GM18867 (cell line): ENCODE data around the gene PSMB7.

Source experiments
- ATAC-seq: cut with Tn5 transposase; IDR thresholded peaks from one replicate; pipeline ENCODE4 v1.9.1; 2021; ENCODE audit warnings: mild to moderate bottlenecking, moderate library complexity; ENCODE audit not compliant: unreplicated experiment

PSMB7 gene

GRCh38 chr9:124329206-124329792 is 85.9 kb downstream of the PSMB7 start:
- ATAC-seq, result no peak

- no peak for ATAC-seq
Measured at GRCh38 chr9:124328285-124328684, 87.0 kb downstream of the PSMB7 start.

- no peak for ATAC-seq
Measured at GRCh38 chr9:124327491-124327890, 87.8 kb downstream of the PSMB7 start.

DNA sequence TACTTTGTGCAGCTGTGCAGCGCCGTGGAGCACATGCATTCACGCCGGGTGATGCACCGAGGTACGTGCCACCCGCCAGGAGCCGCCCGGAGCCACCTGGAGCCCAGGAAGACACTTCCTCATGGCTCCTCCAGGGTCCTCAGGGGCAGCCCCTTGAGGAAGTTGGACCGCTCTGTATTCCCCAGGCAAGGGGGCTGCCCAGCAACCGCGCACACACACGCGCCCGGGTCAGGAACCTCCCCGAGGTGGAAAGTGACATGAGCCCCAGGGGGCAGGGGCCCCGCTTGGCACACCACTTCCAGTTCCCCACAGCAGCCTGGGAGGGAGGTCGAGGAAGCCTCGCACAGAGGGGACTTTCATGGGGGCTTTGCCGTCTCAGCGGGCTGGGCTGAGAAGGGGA is 88.9 kb downstream of the PSMB7 start:
- ATAC-seq, result no peak

DNA sequence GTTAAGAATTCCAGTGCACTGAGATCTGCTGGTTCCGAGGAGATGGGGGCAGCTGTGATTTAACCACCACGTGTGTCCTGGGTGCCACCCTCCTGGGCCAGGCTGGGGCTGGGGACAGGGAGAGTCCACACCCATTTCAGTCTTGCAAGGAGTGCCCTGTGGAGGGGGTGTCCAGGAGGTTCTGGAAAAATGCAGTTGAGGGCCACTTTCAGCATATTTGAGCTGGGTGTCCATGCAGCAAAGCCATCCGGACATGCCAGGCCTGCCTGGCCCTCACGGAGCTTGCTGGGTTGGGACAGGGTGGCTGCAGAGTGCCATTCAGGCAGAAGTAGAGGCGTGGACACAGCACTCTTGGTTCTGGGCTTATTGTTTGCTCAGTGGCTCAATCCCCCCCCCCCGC is 89.4 kb downstream of the PSMB7 start:
- no peak for ATAC-seq

- no peak for ATAC-seq
Measured at GRCh38 chr9:124323904-124324303, 91.3 kb downstream of the PSMB7 start.

DNA sequence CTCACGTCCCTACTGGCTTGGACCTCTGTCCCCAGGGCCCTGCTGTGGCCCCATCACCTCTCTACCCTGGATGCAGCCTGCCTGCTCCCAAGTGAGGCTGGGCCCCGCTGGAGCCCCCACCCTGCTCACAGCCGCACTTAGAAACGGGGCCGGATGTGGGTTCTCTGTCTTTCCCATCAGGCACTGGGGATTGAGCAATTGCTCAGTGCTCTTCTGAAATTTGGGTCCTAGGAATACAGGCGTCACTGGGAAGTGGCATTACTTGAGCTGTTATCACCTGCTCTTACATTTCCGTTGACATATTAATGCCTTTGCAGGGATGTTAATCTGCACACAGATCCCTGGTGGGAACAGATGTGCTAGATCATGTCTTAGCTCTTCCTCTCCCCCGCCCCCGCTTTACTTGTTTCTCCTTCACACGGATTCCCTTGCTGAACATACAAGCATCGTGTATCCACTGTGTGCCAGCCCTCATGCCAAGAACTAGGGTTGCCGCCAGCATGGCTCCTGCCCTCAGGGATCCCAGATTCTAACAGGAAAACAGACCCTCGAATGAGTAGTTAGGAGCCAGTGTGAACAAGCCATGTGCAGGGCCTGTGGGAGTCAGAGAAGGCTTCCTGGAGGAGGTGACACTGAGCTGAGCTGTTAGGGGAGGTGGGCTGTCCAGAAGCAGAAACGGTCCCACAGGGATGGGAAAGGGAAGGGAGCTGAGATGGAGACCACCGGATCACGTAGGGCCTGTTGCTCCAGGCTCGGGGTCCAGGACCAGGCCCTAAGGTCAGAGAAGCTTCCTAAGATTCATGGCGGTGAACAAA is 92.4 kb downstream of the PSMB7 start:
- no peak for ATAC-seq

DNA sequence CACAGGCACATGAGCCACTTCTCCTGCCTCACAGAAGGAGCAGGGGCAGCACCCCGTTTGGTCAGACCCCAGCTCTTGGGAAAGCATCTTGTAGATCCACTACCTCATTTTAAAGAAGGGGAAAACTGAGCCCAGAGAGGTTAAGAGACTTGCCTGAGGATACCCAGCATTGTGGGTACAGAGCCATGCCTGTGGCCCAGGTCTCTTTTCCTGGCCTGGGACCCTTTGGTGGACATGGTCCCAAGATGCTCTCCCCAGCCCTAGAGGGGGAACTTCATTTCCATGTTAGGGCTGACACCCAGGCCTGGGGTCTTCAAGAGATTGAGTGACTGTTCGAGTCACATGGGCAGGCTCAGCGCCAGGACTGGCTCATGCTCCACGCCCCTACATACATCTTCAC is 93.3 kb downstream of the PSMB7 start:
- no peak for ATAC-seq

DNA sequence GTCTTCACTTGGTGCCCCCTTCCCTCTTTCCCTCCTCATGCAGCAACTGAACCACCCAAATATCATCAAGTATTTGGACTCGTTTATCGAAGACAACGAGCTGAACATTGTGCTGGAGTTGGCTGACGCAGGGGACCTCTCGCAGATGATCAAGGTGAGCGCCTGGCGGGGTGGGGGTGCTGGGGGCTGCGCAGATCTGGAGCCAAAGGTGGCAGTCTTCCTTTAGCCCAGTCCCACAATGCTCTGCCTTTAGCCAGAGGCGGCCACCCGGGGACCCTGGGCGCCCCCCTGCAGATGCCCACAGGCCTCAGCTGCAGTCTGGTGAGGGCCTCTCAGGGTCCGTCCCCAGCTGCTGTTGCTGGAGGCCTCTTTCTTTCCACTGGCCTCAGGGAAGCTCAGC is 93.8 kb downstream of the PSMB7 start:
- ATAC-seq, result no peak

DNA sequence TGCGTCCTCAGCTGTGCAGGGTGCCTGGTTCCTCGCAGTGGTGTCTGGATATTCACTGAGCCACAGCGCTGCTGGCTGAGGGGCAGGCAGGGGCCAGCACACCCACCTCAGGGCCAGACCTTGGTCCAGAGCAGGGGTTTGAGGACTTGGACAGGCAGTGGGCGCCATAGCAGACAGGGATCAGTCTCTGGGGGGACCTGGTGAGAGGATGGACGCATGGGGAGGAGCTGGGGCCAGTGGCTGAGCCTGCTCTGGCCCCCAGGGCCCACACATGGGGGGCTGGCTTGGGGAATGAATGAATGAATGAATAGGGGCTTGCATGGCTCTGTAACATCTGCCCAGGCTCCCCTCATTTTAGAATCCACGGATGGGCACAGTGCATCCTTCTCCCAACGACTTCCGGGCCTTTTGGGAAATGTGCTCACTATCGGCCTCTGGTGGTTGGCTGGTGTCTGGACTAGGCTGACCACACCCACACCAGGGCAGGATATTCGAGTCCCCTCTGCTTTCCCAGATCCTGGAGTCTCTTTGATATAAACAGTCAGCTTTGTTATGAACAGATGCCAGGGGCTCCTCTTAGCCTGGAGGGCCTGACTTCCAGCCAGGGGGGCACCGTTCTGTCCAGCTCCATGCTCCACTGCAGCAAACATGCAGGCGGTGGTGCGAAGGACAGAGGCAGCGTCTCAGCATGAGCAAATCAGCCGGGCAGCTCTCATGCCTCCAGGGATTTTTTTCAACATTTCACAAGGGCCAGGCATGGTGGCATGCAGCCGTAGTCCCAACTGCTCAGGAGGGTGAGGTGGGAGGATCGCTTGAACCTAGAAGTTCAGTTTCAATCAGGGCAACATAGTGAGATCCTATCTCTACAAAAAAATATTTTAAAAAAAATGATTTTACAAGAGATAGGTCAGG is 94.9 kb downstream of the PSMB7 start:
- no peak for ATAC-seq

DNA sequence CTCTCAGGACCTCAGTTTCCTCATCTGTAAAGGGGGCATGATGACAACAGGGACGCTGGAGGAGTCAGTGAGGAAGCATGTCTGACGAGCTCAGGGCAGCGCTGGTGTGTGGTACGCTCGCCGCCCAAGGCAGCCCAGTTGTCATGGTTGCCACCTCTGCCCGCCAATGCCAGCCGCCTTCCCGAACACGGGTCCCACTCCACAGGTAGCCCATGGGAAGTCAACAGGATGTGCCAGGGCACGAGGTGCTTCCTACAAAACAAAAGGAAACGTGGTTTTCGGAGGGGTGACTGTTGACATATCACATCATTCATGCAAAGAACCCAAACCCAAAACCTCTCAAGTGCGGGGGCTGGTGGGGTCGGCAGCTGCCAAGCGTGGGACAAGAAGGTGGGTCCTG is 99.4 kb downstream of the PSMB7 start:
- ATAC-seq, result no peak

DNA sequence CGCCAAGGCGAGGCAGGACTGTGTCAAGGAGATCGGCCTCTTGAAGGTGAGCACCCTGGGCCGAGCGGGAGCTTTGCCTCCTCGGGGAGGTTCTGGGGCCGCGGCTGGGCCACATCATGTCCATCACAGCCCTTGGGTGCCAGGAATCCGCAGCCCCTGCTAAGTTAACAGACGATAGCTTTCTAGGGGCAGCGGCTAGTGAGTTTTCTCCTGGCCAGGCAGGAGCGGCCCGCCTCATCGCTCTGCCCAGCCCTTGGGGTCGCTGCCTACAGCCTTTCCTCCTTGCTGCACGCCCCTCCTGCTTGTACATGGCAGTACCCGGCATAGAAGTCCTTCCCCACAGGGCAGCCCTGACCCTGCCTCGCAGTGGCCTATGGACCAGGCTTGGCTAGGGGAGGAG is 101.3 kb downstream of the PSMB7 start:
- no peak for ATAC-seq

- ATAC-seq, result no peak
Measured at GRCh38 chr9:124312290-124313265, 102.7 kb downstream of the PSMB7 start.

DNA sequence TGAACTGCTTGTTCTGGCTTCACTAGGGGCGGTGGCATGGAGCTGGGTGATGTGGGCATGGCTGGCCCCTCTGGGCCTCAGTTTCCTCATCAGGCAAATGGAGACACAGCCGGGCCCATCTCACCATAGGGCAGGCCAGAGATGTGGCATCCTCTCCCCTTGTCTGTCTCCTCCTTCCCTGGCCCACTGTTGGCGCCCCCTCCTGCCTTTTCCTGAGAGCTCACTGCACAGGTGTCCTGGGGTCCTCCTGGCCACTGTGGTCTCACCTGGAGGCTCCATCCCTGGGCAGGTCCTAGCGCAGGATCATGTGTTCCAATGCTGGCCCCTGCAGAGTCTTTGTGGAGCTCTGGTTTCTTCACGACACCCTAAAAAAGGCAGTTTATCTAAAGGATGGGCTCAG is 104.0 kb downstream of the PSMB7 start:
- ATAC-seq, result no peak

- ATAC-seq, result no peak
Measured at GRCh38 chr9:124309667-124310084, 105.6 kb downstream of the PSMB7 start.

DNA sequence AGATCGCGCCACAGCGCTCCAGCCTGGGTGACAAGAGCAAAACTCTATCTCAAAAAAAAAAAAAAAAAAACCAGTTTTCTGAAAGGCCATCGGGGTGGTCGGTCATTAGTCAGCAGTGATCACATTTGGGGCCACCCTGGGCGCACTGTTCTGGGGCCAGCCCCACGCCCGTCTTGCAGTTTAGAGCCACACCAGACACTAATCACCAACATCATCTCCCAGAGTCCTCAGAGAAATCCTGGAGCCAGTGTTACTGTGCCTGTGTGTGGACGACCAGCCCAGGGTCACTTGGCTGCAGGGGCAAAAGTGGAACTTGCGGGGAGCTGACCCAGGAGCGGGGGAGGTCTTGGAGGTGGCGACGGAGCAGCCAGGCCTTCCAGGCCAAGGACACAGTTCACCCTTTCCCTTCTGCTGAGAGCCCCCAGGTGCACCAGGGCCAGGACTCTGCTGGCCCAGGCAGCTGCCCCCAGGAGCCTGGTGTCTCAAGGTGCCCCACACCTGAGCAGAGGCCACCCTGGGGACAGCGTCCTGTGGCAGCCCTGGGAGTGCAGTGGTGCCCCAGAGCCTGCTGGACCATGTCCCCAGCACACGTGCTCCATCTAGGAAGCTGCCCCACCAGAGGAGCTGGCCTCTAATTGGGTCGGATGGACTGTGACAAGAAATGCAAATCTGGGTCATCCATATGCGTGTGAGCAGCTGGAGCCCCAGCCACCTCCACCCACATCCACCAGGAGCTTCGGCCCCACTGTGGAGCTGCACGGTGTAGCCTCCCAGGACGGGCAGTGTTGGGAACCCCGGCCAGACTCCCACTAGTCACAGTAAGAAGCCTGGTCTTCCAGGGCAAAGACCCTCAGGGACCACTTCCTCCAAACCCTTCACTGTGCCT is 106.4 kb downstream of the PSMB7 start:
- ATAC-seq, result no peak

GRCh38 chr9:124307379-124308030 is 107.7 kb downstream of the PSMB7 start:
- ATAC-seq, result no peak

GRCh38 chr9:124306098-124306735 is 109.0 kb downstream of the PSMB7 start:
- no peak for ATAC-seq
